LNCAP (cell line): ENCODE results near the gene BLMH.

Experiments
- TF ChIP-seq, protein P1 (sequence below): fragments of 450-650 bp; IDR thresholded peaks from 2 replicates; pipeline ENCODE4 v1.5.1; 2017; ENCODE audit warnings: mild to moderate bottlenecking

BLMH gene

GRCh38 chr17:30304778-30305177 lies 13.0 kb upstream of the BLMH start:
- TF ChIP-seq, protein P1, sequence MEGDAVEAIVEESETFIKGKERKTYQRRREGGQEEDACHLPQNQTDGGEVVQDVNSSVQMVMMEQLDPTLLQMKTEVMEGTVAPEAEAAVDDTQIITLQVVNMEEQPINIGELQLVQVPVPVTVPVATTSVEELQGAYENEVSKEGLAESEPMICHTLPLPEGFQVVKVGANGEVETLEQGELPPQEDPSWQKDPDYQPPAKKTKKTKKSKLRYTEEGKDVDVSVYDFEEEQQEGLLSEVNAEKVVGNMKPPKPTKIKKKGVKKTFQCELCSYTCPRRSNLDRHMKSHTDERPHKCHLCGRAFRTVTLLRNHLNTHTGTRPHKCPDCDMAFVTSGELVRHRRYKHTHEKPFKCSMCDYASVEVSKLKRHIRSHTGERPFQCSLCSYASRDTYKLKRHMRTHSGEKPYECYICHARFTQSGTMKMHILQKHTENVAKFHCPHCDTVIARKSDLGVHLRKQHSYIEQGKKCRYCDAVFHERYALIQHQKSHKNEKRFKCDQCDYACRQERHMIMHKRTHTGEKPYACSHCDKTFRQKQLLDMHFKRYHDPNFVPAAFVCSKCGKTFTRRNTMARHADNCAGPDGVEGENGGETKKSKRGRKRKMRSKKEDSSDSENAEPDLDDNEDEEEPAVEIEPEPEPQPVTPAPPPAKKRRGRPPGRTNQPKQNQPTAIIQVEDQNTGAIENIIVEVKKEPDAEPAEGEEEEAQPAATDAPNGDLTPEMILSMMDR = no peak

DNA sequence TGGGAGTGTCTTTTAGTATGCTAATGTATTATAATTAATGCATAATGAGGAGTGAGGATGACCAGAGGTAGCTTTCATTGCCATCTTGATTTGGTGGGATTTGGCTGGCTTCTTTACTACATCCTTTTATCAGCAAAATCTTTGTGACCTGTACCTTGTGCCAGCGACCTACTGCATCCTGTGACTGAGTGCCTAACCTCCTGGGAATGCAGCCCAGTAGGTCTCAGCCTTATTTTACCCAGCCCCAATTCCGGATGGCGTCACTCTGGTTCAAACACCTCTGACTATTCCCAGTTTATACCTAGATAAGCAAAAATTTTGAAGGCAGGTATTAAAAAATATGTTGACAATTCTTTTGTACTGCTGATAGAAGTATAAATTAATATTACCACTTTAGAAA lies 10.5 kb upstream of the BLMH start:
- TF ChIP-seq, protein P1 = no peak

- TF ChIP-seq, protein P1 = no peak
Measured at GRCh38 chr17:30300818-30301217, 9.1 kb upstream of the BLMH start.

GRCh38 chr17:30299000-30299399 lies 7.3 kb upstream of the BLMH start:
- TF ChIP-seq, protein P1 = peak; percentile 35

- TF ChIP-seq, protein P1 = no peak
Measured at GRCh38 chr17:30297715-30298114, 6.0 kb upstream of the BLMH start.

DNA sequence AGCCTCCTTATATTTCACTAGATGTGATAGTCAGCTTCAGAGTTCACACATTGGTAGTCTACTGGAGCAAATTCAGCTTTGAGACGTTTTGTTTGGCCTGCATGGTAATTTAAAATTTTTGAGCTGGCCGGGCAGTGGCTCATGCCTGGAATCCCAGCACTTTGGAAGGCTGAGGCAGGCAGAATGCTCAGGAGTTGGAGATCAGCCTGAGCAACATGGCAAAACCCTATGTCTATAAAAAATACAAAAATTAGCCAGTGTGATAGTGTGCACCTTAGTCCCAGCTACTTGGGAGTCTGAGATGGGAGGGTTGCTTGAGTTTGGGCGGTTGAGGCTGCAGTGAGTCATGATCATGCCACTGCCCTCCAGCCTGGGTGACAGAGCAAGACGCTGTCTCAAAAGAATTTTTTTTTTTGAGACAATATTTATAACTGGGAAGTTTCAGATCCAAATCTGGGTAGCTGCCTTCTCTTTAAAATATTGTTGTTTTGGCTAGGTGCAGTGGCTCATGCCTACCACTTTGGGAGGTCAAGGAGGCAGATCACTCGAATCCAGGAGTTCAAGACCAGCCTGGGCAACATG lies 4.8 kb upstream of the BLMH start:
- TF ChIP-seq, protein P1 = no peak

GRCh38 chr17:30292286-30292858 lies 628 bp upstream of the BLMH start:
- TF ChIP-seq, protein P1 = no peak
